Activated T-helper 1 cell treated with Interleukin-2 at 50 U/mL for 16 hours (primary cell): ENCODE results near the gene DPP3.
A peak's percentile ranks its signal among the peaks of the same experiment; 100 is the strongest.
"Not testable (repeated sequence)": the region's sequence is repeated elsewhere in the genome, so short reads cannot be mapped to it uniquely, and the experiment has no call there.

ENCODE experiments used
- DNase-seq: peaks from one replicate; pipeline ENCODE4 v3.0.0-alpha.2; 2020; ENCODE audit warnings: low read depth

DPP3 gene

DNA sequence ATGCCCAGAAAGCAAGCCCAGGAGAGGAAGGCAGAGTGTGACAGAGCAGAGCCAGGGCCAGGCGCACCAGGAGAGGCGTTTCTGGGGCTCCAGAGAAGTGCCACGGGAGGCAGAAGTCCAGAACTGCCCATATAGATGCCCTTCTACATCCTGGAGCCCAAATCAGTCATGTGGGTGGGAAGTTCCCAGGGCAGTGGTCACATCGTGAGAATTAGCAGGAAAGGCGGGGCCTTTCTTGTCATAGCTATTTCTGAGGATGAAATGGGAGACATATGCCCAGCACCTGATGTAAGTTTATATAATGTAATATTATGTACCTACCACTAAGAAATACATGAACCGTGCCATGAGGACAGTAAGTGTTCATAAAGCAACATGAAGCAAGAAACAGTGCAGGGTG, 52.5 kb downstream of the DPP3 start:
- no peak for DNase-seq

DNA sequence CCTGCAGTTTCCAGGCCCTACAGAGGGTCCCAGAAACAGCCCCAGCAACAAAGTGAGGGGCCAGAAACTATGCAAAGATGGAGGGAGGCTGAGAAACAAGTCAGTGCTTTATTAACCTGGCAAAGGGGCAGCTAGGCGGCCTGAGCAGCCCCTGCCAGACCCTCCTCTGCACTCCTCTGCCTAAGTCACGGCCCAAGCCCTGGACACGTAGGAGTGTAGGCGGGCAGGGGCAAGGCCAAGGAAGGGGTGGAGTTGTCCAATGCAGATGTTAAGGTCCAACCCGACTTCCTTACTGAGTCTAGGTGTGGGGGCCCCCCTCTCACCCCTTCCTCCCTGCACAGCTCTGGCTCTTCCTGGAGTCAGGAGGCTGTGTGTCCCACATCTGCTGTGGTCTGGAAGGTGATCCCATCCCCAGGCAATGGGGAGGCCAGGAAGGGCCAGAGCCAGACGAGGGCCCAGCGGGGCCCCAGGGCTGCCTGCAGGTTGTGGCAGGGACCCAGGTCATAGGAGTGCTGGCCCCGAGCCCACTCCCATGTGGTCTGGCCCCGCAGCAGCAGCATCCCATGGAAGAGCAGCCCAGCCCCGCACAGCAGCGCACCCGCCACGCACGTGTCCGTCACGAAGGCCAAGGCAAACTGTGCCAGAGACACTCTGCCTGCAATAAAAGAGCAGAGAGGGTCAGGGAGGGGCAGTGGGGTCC, 59.1 kb downstream of the DPP3 start:
- no peak for DNase-seq

DNA sequence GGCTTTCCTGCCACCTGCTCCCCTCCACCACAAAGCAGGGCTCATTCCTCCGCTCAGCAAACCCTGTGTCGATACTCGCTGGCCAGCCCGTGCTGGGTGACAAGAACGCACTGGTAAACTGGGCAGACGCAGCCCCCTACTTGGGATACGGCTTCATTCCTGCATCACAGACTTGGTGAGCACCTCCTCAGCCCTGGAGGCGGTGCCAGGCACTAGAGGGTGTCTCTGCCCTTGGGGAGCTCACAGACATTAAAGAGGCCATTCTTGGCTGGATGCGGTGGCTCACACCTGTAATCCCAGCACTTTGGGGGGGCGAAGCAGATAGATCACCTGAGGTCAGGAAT, 59.6 kb downstream of the DPP3 start:
- no peak for DNase-seq

DNA sequence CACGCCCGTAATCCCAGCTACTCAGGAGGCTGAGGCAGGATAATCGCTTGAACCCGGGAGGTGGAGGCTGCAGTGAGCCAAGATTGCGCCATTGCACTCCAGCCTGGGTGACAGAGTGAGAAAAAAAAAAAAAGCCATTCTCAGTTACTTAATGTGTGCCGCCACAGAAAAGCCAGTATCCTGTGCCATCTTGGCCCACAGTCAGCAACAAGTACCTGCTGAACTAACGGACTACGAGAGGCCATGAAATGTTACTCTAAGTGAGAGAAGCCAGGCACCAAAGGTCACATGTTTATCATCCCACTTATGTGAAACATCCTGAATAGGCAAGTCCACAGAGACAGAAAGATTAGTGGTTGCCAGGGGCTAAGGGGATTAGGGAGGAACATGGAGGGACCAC, 60.4 kb downstream of the DPP3 start:
- DNase-seq = not testable (repeated sequence)

DNA sequence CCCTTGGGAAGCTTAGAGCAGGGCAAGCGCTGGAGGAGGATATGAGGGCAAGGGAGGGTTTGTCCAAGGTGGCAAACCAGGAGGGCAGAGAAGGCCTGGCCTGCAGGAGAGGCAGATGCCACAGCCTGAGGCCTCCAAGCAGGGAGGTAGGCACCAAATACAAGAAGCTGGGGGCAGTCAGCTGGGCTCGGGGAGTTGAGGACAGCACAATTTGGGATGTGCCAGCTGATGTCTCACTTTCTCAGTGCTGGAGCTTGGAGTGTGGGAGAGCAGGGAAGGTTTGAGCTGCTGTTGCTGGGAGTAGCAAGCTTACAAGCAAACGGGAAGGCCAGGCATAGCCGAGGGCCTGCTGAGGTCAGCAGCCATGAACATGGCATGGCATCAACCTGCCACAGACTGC, 61.7 kb downstream of the DPP3 start:
- DNase-seq = no peak

DNA sequence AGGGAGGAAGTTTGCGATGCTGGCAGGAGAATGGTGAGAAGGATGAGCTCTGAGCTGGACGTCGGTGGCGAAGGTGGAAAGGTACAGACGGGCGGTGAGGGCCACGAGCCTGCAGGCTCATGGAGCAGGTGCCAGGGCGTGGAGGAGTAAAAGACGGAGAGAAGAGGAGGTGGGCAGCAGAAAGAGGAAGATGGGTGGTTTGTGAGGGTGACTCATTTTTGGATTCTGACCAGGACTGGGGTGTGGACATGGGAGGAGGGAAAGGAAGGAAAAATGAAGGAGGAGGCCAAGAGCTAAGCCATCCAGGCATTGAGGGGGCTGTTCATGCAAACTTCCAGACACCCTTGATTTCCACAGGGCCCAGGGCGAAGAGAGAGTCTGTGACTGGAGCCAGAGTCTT, 62.1 kb downstream of the DPP3 start:
- no peak for DNase-seq

DNA sequence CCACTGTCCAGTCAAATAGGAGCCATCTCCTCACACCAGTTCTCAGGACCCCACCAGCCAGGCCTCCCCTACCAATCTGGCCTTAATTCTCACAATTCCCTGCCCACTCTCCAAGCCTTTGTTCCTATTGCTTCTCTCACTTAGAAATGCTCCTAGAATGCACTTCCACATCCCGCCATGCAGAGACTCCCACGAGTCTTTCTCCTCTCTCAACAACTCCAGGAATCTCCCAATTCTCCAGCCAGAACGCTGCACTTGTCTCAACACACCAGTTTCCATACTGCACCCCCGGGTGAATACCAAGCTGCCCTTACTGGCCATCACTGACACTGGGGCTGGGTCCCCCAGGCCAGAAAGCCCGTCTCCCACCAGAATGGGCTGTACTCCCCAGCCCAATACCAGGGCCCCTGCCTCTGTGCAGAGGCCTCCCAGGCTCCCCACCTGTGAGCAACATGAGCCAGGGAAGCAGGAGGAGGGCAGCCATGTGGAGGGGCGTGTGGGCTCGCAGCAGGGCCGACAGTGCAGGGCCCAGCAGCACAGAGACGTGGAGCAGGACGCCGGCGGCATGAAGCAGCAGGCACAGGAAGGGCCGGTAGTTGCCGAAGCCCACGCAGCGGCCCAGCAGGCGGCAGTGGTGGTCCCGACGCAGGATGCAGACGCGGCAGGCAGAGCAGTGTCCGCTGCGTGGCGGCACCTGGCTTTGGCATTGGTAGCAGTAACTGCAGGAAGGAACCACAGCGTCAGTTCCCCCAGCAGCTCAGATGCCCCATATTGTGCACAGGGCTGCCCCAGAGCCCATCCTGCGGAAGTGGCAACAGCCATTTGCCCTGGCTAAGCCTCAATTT, 63.3 kb downstream of the DPP3 start:
- peak; percentile 47 for DNase-seq

DNA sequence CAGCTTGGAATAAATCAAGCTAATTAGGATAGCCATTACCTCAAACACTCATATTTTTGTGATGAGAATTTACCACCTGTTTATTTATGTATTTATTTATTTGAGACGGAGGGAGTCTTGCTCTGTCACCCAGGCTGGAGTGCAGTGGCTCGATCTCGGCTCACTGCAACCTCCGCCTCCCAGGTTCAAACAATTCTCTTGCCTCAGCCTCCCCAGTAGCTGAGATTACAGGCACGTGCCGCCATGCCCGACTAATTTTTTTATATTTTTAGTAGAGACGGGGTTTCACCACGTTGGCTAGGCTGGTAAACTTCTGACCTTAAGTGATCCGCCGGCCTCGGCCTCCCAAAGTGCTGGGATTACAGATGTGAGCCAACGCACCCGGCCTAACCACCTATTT, 64.7 kb downstream of the DPP3 start:
- DNase-seq = not testable (repeated sequence)

DNA sequence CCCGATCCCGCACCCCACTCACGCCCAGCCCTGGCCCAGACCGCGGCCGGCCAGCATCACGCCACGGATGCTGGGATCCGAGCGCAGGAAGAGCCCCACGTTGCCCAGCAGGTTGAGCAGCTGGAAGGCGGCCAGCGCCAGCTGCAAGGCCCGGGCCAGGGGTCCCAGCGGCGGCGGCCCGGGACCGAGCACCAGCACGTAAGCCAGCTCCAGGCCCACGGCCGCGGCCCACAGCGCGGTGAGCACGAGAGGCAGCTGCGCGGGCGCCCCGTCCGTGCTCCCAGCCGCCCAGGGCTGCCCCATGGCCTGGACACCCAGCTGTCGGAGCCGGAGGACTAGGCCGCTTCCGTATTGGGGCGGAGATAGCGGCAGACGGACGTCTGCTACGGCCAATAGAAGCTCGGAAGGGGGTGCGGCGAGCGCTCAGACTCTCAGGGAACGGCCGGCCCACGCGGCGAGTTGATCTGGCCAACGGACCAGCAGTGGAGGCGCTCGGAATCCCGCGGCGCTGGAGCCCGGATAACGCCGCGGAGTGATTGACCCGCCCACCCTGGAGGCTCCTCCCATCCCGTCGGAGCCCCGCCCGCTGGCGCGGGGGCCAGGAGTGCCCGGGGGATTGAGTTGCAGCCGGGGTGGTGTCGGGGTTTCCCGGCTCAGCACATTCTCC, 65.6 kb downstream of the DPP3 start, which contains the start of gene ZDHHC24:
Gene ZDHHC24 (minus strand): TSS at position 348 of the 667 bp plus-strand sequence. CDS start 45 bp downstream, at position 303.
- peak; percentile 74 for DNase-seq

DNA sequence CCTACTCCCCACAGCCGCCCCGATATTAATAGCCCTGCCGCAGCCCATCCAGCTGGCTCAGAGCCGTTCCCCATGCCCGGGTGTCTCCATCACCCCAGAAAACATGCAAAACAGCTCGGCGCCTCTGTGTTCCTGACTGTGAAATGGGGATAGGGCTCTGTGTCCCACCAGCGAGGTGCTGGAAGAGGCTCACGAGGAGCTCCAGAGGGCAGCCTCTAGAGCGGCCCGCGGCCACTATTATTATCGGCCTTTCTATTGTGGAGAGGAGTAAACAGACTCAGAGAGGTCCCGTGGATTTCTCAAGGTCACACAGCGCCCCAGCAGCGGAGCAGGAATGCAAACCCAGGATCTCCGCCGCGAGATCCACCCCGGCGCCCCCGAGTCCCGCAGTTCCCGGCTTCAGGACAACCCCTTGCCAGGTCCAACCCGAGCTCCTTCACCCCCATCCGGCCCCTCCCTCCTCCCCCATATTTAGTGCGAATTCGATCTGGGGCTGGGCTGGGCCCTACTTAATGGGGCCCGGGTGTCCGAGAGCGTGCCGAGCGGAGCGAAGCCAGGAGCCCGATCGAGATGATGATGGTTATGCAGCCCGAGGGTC, 66.2 kb downstream of the DPP3 start, which contains the start of gene ACTN3:
Gene ACTN3 (plus strand): TSS at position 536 of the 598 bp plus-strand sequence. CDS start 35 bp downstream, at position 571.
- DNase-seq = no peak

DNA sequence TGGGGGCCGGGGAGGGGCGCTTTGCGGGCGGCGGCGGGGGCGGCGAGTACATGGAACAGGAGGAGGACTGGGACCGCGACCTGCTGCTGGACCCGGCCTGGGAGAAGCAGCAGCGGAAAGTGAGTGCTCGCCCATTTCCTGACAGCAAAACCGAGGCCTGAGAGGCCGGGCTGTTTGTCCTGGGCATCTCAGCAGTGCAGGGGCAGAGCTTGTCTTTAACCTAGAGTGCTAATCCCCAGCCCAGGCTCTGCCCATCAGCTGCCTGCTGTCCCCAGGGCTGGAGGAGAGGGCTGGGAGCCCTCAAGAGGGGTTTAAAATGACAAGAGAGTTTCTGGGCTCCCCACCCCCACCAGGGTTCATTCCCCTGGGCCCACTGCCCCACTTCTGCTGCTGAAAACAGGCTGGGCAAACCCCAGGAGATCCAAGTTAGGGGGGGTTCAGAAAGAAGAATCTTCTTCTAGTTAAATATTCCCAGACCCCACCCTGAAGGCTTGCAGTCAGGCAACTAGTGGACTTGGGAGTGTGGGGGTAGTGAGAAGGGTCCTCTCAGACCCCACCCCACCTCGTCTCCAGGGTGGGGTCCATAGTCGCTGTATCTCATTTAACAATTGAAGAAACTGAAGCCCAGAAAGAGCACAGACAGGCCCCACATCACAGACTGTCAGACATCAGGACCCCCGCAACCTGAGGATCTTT, 66.9 kb downstream of the DPP3 start:
- DNase-seq = no peak

DNA sequence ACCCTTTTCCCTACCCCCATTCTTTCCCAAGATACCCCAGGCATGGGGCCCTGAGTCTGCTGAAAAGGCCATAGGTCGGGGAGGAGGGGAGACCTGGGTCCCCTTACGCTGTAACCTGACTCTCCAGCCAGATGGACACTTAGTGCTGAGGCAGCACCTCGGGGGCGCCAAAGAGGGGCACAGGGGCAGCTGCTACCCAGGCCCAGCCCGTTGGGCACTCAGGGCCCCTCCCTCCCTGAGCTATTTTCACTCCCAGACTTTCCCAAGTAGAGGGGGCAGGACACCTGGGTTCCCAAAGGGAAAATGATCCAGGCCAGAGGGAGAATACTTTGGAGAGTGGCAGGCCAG, 67.4 kb downstream of the DPP3 start:
- DNase-seq = no peak

DNA sequence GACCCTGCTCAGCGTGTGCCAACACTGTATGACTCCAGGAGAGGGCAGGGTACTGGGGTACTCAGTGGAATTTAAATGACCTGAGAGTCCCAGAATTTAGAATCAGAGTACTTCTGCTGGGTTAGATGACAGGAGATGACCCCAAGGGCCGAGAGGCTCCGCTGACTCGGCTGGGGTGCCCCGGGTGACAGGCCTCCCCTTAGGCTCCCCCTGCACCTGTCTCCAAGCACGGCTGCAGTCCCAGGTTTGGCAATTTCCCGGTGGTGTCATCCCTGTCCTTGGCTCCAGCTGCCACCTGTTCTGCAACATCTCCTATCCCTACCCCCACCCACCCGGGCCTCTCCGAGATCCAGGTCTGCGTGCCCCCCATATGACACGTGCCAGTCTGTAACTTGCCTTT, 67.8 kb downstream of the DPP3 start:
- DNase-seq = no peak

DNA sequence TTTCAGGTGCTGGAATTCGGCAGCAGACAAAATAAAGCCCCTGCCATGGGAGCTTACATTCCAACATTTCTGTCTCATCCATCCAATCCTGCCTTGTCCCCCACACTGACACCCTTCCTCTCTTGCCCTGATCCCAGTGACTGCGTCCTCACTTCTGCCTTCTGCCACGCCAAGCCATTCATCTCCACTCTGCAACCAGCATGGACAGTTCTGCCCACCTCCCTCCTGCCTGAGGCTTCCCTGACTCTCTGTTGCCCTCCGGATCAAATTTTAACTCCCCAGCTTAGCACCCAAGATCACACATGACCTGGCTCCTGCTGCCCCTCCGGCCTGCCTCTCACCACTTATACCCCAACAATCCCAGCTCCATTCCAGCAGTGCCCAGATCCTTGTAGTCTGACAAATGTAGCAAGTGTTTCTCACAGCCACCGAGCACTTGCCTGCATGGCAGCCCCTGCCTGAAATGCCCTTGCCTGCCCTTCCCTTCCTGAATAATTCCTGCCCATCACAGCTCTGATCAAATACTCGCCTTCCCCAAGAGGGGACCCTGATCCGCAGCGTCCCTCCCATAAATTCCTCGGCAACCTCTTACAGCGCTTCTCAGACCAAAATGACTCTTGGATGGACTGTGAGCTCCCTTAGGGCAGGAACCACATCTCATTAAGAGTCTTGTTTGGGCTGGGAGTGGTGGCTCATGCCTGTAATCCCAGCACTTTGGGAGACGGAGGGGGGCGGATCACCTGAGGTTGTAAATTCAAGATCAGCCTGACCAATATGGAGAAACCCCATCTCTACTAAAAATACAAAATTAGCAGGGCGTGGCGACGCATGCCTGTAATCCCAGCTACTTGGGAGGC, 68.8 kb downstream of the DPP3 start:
- no peak for DNase-seq

DNA sequence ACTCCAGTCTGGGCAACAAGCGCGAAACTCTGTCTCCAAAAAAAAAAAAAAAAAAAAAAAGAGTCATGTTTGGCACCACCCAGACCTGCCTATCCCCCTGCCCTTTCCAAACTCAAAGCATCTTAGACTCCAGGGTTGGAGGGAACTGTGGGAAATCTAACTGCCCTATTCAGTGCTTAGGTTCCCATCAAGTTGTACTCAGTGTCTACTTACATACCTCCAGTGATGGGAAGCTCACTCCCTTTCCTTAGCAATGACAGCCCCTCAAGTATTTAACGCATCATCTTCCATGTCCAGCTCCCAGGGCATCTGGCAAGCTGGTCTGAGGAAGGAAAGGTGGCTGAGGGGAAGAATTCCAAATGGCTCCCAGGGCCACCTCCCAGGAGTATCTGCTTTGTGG, 69.5 kb downstream of the DPP3 start:
- no peak for DNase-seq

DNA sequence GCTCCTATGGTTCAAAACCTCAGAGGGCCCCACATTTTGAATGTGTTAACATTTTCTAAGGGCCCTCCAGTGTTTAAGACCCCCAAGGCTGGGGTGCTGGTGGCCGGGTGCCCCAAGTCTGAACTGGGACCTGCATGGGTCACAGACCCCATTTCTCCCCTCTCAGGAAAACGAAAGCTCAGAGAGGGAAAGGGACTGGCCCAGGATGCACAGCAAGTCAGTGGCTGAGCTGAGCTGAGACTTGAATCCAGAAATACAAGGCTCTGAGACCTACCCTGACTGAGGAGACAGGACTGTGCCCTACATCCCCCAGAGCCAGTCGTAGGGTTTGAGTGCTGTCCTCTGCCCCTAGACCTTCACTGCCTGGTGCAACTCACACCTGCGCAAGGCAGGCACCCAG, 70.7 kb downstream of the DPP3 start:
- no peak for DNase-seq

DNA sequence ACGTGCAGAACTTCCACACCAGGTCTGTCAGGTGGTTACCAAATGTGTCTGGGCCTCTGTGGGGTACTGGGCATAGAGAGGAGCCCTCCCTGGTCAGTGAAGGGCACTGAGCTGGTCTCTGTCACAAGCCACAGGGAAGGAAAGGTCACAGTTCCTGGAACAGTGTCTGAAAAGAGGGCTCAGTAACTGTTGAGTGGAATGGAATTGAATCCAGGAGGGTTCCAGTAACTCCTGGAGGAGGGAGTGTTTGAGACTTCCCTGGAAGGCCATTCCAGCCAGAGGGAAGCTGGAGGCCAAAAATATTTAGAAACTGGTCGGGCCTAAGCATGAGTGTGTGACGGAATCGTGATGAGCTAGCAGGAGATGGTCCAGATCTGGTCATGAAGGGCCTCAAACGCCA, 74.4 kb downstream of the DPP3 start:
- no peak for DNase-seq

DNA sequence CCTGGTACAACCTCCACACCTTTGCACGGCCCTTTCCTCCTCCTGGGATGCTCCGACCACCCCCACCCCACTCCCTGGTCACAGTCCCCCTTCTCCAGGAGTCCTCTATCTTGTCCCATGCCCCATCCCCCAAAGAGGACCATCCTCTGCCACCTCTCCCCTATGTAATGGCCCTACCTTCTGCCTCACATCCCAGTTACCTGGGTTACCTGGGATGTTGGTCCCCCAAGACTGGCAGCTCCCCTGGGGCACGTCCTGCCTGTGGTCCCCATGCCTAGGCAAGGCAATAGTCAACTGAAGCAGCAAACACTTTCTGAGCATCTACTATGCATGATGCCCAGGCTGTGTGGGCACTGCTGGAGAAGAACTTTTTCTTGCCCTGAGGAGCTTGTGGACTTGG, 75.2 kb downstream of the DPP3 start:
- no peak for DNase-seq

DNA sequence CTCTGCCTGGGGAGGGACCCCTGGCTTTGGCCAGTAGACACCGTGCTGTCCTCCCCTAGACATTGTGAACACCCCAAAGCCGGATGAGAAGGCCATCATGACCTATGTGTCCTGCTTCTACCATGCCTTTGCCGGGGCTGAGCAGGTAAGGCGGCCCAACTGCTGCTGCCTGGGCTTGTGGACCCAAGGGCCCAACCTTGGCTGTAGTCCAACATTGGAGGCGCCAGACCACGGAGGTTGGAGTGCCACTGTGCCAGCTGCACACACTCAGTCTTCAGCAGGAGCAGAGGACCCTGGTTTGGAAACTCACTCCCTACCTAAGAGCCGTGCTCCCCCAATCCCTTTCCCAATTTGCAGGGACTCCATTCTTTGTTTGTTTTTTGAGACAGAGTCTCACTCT, 75.9 kb downstream of the DPP3 start:
- no peak for DNase-seq

DNA sequence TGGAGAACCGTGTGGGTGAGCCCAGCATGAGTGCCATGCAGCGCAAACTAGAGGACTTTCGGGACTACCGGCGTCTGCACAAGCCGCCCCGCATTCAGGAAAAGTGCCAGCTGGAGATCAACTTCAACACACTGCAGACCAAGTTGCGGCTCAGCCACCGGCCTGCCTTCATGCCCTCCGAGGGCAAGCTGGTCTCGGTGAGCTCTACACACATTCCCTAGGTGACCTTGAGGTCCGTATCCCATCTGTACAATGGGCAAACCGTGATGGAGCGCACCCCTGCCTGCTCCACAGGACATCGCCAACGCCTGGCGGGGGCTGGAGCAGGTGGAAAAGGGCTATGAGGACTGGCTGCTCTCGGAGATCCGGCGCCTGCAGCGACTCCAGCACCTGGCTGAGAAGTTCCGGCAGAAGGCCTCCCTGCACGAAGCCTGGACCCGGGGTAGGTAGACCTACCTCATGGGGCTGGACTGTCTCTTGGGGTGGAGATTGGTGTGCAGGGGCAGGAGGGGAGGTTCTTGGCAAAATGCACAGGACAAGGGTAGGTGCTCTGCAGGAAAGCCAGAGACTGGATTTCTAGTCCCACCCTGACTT, 77.6 kb downstream of the DPP3 start:
- no peak for DNase-seq
